GM12891 (cell line): Measurements from ENCODE around the gene SMIM44.
"Not testable (repeated sequence)": the region's sequence is repeated elsewhere in the genome, so short reads cannot be mapped to it uniquely, and the experiment has no call there.

Experiments used
- DNase-seq: peaks from one replicate; pipeline ENCODE4 v3.0.0; 2011; ENCODE audit warnings: low spot score; ENCODE audit not compliant: insufficient read length
- FAIRE-seq: peaks from 2 replicates; lab custom pipeline; 2011; peaks lifted over from hg19 to GRCh38; lab: Jason Lieb, UNC
- PAX5 ChIP-seq: IDR thresholded peaks from 2 replicates; pipeline ENCODE4 v1.6.1; 2011; ENCODE audit warnings: low read length, moderate library complexity, mild to moderate bottlenecking; ENCODE audit not compliant: insufficient read depth, severe bottlenecking
- POLR2A ChIP-seq: IDR thresholded peaks from 2 replicates; pipeline ENCODE4 v1.6.1; 2011; ENCODE audit warnings: low read depth, low read length, control low read depth
- POLR2AphosphoS5 ChIP-seq: IDR thresholded peaks from 2 replicates; pipeline ENCODE4 v1.6.1; 2011; ENCODE audit warnings: low read depth, low read length, control low read depth
- POU2F2 ChIP-seq: IDR thresholded peaks from 2 replicates; pipeline ENCODE4 v1.6.1; 2011; ENCODE audit warnings: low read depth, mild to moderate bottlenecking, control low read depth, low read length, moderate library complexity
- SPI1 ChIP-seq: IDR thresholded peaks from 2 replicates; pipeline ENCODE4 v1.6.1; 2011; ENCODE audit warnings: low read depth, low read length, control low read depth
- TAF1 ChIP-seq: IDR thresholded peaks from 2 replicates; pipeline ENCODE4 v1.6.1; 2011; ENCODE audit warnings: low read depth, low read length, control low read depth

Gene SMIM44

DNA sequence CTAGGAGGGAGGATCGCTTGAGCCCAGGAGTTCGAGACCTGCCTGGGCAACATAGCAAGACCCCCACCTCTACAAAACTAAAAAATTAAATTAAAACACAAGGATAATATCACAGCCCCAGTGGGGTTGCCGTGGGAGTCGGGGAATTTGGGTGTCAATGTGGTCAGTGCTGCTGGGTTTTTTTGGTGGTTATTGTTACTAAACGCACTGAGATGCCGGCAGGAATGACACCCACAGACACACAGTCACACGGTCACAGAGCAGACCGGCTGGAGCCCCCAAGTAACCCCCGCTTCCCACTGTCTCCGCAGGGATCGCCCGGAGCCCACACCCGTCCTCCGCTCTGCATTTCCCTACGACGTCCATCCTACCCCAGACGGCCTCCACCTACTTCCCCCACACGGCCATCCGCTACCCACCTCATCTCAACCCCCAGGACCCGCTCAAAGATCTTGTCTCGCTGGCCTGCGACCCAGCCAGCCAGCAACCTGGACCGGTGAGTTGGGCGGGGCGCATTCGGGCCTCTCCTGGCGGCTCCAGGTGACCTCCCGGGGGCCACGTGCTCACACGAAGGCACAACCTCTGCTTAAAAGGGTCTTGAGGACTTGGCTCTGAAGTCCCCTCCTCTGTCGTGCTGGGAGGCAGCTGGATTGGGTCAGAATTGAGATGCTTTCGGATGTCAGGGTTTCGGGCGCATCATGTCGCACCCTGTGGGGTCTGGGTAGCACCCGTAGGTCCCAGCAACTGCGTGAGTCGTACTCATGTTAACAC lies 30.9 kb downstream of the SMIM44 start:
- TF ChIP-seq SPI1 (no peak), POLR2A (no peak), POU2F2 (no peak), TAF1 (no peak), POLR2AphosphoS5 (no peak), PAX5 (no peak)
- FAIRE-seq, result no peak
- DNase-seq, result no peak

- TF ChIP-seq TAF1 (no peak), POLR2AphosphoS5 (no peak), POU2F2 (no peak), POLR2A (no peak), SPI1 (no peak), PAX5 (no peak)
- no peak for DNase-seq
- no peak for FAIRE-seq
Observed at GRCh38 chr19:3451451-3451866, 31.8 kb downstream of the SMIM44 start.

- no peak for FAIRE-seq
- DNase-seq, result no peak
- no peak for TF ChIP-seq SPI1
- no peak for TF ChIP-seq TAF1
- TF ChIP-seq PAX5, result no peak
- no peak for TF ChIP-seq POLR2AphosphoS5
- TF ChIP-seq POU2F2, result no peak
- TF ChIP-seq POLR2A, result no peak
Observed at GRCh38 chr19:3450796-3451411, 32.3 kb downstream of the SMIM44 start.

- TF ChIP-seq POU2F2, result no peak
- no peak for TF ChIP-seq TAF1
- TF ChIP-seq POLR2A, result no peak
- TF ChIP-seq SPI1, result no peak
- no peak for TF ChIP-seq PAX5
- TF ChIP-seq POLR2AphosphoS5, result no peak
- FAIRE-seq (no peak), DNase-seq (no peak)
Observed at GRCh38 chr19:3448616-3449334, 34.5 kb downstream of the SMIM44 start.

DNA sequence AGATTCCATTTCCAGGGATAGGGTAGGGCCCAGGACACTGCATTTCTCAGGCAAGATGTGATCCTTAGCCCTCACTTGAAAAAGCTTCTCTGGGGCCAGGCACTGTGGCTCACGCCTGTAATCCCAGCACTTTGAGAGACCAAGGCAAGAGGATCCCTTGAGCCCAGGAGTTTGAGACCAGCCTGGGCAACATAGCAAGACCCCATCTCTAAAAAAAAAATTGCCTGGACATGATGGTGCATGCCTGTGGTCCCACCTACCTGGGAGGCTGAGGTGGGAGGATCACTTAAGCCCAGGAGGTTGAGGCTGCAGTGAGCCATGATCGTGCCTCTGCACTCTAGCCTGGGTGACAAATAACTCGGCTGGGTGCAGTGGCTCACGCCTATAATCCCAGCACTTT lies 36.6 kb downstream of the SMIM44 start:
- FAIRE-seq, DNase-seq: not testable (repeated sequence)

GRCh38 chr19:3444695-3445234 lies 38.5 kb downstream of the SMIM44 start:
- TF ChIP-seq TAF1 (no peak), SPI1 (no peak), POLR2A (no peak), POU2F2 (no peak)
- DNase-seq (no peak), FAIRE-seq (peak; percentile 74)

DNA sequence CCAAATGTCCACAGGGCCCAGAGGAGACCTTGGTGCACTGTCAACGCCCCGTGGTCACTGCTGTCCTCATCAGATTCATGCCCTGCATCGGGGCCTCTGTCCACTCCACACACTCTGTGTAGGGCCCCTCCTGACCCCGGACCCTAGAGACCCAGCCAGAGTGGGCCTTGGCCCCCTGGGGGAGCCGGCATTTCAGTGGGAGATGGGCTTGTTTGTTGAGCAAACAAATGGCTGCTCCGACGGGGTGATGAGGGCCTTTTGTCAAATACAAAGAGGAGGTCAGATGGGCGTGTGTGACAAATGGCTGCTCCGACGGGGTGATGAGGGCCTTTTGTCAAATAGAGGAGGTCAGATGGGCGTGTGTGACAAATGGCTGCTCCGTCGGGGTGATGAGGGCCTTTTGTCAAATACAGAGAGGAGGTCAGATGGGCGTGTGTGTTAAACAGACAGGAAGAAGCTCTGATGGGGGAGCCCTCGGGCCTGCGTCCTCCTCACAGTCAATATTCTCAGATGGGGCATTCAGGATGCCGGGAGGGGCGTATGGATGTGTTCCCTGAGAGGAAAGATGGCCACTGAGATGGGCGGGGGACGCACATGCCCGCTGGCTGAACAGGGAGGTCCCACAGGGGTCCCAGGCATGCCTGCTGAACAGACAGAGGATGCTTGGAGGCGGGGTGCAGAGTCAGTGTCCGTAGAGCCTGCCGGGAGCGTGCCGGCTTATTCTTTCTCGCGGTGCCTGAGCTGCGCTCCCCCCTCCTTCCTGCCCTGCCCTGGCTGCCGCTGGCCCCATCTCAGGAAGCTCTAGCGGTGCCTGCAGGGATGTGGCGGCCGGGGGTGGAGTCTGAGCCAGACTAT lies 39.2 kb downstream of the SMIM44 start:
- FAIRE-seq, result no peak
- TF ChIP-seq TAF1, result no peak
- TF ChIP-seq SPI1, result no peak
- no peak for TF ChIP-seq POU2F2
- TF ChIP-seq POLR2AphosphoS5, result no peak
- no peak for TF ChIP-seq POLR2A
- TF ChIP-seq PAX5, result no peak
- no peak for DNase-seq

GRCh38 chr19:3442487-3443071 lies 40.7 kb downstream of the SMIM44 start:
- no peak for TF ChIP-seq PAX5
- TF ChIP-seq SPI1, result no peak
- no peak for TF ChIP-seq TAF1
- no peak for TF ChIP-seq POU2F2
- TF ChIP-seq POLR2A, result no peak
- no peak for TF ChIP-seq POLR2AphosphoS5
- FAIRE-seq (no peak), DNase-seq (no peak)

DNA sequence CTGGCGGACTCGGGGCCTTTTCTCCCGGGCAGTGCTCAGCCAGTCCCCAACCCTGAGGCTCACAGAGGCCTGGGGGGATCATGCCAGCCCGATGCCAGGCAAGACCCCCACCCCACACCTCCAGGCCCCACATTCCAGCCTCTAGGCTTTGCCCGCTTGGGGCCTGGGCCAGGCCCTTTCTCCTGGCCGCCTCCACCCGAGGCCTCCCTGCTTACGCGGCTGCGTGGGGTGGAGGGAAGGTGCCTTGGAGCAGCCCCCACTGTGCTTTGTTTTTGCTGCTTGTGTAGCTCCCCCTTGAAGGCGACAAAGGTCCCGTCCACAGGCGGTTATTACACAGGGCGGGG lies 41.3 kb downstream of the SMIM44 start:
- no peak for TF ChIP-seq SPI1
- no peak for TF ChIP-seq TAF1
- TF ChIP-seq POLR2A, result no peak
- no peak for TF ChIP-seq POLR2AphosphoS5
- TF ChIP-seq PAX5, result no peak
- TF ChIP-seq POU2F2, result no peak
- FAIRE-seq (no peak), DNase-seq (no peak)
